K562 (cell line): Measurements from ENCODE around the gene EPOP.

Experiments
- EHMT2 ChIP-seq: fragments of 450-650 bp; IDR thresholded peaks from 2 replicates; pipeline ENCODE4 v1.6.1; 2018; ENCODE audit warnings: antibody characterized with exemption
- HDAC8 ChIP-seq: fragments of 450-650 bp; IDR thresholded peaks from 2 replicates; pipeline ENCODE4 v1.6.1; 2016; ENCODE audit warnings: mild to moderate bottlenecking, missing genetic modification characterization, moderate library complexity, missing compliant biosample characterization
- MYNN ChIP-seq, 2 experiments: sonication (generic); formaldehyde crosslinking in 1 of 2; IDR thresholded peaks; 2 replicates each; pipeline versions ENCODE4 v1.5.0 to v1.6.1; 2016 to 2020; ENCODE audit warnings: antibody characterized with exemption in 1 of 2, missing genetic modification reagents in 1 of 2
- PHF8 ChIP-seq: fragments of 200-600 bp; sonication (generic); IDR thresholded peaks from 2 replicates; pipeline ENCODE4 v1.6.1; 2012; ENCODE audit warnings: mixed run types, mild to moderate bottlenecking, inconsistent platforms, low read length, moderate library complexity, borderline replicate concordance
- POLR2A ChIP-seq: fragments of 450-650 bp; conservative IDR thresholded peaks from 2 replicates; pipeline ENCODE4 v1.6.1; 2016
- POLR2AphosphoS5 ChIP-seq: IDR thresholded peaks from 2 replicates; pipeline ENCODE4 v1.6.1; 2011; ENCODE audit warnings: mild to moderate bottlenecking, low read depth, low read length, moderate library complexity; ENCODE audit not compliant: control insufficient read depth, insufficient read depth
- PTBP1 ChIP-seq: fragments of 200-400 bp; formaldehyde crosslinking; IDR thresholded peaks from 2 replicates; pipeline ENCODE4 v1.6.1; 2017; ENCODE audit warnings: low read depth, low read length
- PURB ChIP-seq: sonication (generic); formaldehyde crosslinking; IDR thresholded peaks from 2 replicates; pipeline ENCODE4 v1.9.0; 2021; ENCODE audit warnings: low read depth, mild to moderate bottlenecking, missing genetic modification reagents
- U2AF2 ChIP-seq: fragments of 200-400 bp; formaldehyde crosslinking; optimal IDR thresholded peaks from 2 replicates; pipeline ENCODE3; 2017; ENCODE audit warnings: low read depth, mild to moderate bottlenecking, low read length
- ZNF239 ChIP-seq: fragments of 250-450 bp; sonication (Bioruptor Pico); IDR thresholded peaks from 2 replicates; pipeline ENCODE4 v1.4.0; 2020; ENCODE audit warnings: mild to moderate bottlenecking
- TF ChIP-seq, protein P1 (sequence below), 3 experiments: IDR thresholded peaks in 2 of 3; conservative IDR thresholded peaks in 1 of 3; 2 replicates each; pipeline ENCODE4 v1.5.1; 2011 to 2012; ENCODE audit warnings: low read length in 3 of 3, mild to moderate bottlenecking in 3 of 3, control low read depth in 2 of 3, improper control_type of control experiment in 1 of 3, inconsistent platforms in 1 of 3, low read depth in 1 of 3, mixed read lengths in 1 of 3, moderate library complexity in 1 of 3; ENCODE audit not compliant: insufficient read depth in 2 of 3
- TF ChIP-seq, protein P2 (sequence below): sonication (generic); formaldehyde crosslinking; IDR thresholded peaks from 2 replicates; pipeline ENCODE4 v1.8.0; 2022; ENCODE audit warnings: mild to moderate bottlenecking, missing genetic modification reagents
- TF ChIP-seq, protein P3 (sequence below): sonication (generic); formaldehyde crosslinking; IDR thresholded peaks from 2 replicates; pipeline ENCODE4 v1.8.0; 2022; ENCODE audit warnings: mild to moderate bottlenecking, low read depth, missing genetic modification reagents
- TF ChIP-seq, protein P4 (sequence below): fragments of 250-450 bp; sonication (Bioruptor Pico); IDR thresholded peaks from 2 replicates; pipeline ENCODE4 v1.4.0; 2020; ENCODE audit warnings: mild to moderate bottlenecking, moderate library complexity

DNA sequence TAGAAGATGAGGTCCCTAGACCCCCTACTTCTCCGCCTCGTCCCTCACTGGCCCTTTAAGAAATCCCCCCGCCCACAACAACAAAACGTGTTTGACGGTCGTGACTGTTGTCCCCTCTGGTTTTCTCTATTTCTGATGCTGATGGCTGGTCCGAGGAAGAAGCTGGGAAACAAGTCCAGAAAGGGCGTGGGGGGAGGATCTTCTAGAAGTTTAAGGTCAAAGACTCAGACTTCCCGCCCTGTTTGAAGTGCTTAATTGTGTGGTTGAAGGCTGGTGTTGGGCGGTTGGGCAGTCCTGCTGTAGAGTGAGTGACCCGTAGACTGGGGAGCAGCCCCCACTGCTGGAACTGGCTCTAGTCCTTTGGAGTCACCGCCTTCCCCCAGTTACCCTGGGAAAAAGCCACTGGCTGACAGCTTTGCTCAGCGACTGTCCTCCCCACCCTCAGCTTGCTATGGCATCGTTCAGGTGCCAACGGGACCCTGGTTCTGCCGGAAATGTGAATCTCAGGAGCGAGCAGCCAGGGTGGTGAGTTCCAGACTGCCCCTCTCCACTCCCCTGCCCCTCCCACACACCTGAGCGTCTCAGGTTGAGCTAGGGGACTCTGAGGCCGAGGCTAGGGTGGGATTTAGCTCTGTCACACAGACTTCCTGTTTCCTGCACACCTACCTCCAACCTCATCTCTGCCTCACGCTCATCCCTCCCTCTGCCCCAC, 31.9 kb upstream of the EPOP start:
- TF ChIP-seq, protein P1, sequence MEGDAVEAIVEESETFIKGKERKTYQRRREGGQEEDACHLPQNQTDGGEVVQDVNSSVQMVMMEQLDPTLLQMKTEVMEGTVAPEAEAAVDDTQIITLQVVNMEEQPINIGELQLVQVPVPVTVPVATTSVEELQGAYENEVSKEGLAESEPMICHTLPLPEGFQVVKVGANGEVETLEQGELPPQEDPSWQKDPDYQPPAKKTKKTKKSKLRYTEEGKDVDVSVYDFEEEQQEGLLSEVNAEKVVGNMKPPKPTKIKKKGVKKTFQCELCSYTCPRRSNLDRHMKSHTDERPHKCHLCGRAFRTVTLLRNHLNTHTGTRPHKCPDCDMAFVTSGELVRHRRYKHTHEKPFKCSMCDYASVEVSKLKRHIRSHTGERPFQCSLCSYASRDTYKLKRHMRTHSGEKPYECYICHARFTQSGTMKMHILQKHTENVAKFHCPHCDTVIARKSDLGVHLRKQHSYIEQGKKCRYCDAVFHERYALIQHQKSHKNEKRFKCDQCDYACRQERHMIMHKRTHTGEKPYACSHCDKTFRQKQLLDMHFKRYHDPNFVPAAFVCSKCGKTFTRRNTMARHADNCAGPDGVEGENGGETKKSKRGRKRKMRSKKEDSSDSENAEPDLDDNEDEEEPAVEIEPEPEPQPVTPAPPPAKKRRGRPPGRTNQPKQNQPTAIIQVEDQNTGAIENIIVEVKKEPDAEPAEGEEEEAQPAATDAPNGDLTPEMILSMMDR (IDR thresholded peaks at IDR 0.05 in 2 of 3, conservative IDR thresholded peaks at IDR 0.05 in 1 of 3; ENCODE audit: insufficient read depth in 2 of 3, low read depth in 1 of 3, low read length in 3 of 3): no peak
- TF ChIP-seq, protein P2, sequence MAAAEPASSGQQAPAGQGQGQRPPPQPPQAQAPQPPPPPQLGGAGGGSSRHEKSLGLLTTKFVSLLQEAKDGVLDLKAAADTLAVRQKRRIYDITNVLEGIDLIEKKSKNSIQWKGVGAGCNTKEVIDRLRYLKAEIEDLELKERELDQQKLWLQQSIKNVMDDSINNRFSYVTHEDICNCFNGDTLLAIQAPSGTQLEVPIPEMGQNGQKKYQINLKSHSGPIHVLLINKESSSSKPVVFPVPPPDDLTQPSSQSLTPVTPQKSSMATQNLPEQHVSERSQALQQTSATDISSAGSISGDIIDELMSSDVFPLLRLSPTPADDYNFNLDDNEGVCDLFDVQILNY (CRISPR knock-in tag): no peak
- TF ChIP-seq PURB (no peak), ZNF239 (no peak), POLR2AphosphoS5 (no peak), PTBP1 (no peak), EHMT2 (no peak), MYNN (IDR thresholded peaks at IDR 0.05) (no peak), MYNN (CRISPR knock-in tag; IDR thresholded peaks at IDR 0.05) (no peak), HDAC8 (tag) (no peak), POLR2A (no peak), U2AF2 (no peak), PHF8 (no peak)
- TF ChIP-seq, protein P3, sequence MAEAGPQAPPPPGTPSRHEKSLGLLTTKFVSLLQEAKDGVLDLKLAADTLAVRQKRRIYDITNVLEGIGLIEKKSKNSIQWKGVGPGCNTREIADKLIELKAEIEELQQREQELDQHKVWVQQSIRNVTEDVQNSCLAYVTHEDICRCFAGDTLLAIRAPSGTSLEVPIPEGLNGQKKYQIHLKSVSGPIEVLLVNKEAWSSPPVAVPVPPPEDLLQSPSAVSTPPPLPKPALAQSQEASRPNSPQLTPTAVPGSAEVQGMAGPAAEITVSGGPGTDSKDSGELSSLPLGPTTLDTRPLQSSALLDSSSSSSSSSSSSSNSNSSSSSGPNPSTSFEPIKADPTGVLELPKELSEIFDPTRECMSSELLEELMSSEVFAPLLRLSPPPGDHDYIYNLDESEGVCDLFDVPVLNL (CRISPR knock-in tag): no peak
- TF ChIP-seq, protein P4, sequence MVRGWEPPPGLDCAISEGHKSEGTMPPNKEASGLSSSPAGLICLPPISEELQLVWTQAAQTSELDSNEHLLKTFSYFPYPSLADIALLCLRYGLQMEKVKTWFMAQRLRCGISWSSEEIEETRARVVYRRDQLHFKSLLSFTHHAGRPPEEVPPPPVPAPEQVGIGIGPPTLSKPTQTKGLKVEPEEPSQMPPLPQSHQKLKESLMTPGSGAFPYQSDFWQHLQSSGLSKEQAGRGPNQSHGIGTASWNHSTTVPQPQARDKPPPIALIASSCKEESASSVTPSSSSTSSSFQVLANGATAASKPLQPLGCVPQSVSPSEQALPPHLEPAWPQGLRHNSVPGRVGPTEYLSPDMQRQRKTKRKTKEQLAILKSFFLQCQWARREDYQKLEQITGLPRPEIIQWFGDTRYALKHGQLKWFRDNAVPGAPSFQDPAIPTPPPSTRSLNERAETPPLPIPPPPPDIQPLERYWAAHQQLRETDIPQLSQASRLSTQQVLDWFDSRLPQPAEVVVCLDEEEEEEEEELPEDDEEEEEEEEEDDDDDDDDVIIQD (CRISPR knock-in tag): no peak
